ENCODE results near the gene RAB27A. TPM values are rescaled to one million over a fixed set of nuclear protein-coding genes. Genes with fewer than 3 reads are reported as not detected.
"Not testable (repeated sequence)": the region's sequence is repeated elsewhere in the genome, so short reads cannot be mapped to it uniquely, and the experiment has no call there.

Gene RAB27A
- total and polyA plus RNA-seq, 2 donors from 2014 or later = 10.1 to 45.8 TPM

- intact Hi-C loops (cut with DNase I) = no loop called here
- DNase-seq (peak in 1 of 5 donors; percentile 22), FAIRE-seq (no peak)
- no peak overlapping the region for H3K9ac ChIP-seq (ENCODE audit: low read length in 3 of 3)
- H3K9me3 ChIP-seq (ENCODE audit: control insufficient read depth in 2 of 3, insufficient read depth in 1 of 3, low read length in 3 of 3) = no peaks in the 10 kb centered on the region
- no peaks in the 10 kb centered on the region for H3K36me3 ChIP-seq (ENCODE audit: control insufficient read depth in 2 of 3, insufficient read depth in 3 of 3, low read length in 3 of 3)
- H3K27ac ChIP-seq (ENCODE audit: low read depth in 2 of 2, low read length in 2 of 2) = no peak overlapping the region
- TF ChIP-seq, protein P1, sequence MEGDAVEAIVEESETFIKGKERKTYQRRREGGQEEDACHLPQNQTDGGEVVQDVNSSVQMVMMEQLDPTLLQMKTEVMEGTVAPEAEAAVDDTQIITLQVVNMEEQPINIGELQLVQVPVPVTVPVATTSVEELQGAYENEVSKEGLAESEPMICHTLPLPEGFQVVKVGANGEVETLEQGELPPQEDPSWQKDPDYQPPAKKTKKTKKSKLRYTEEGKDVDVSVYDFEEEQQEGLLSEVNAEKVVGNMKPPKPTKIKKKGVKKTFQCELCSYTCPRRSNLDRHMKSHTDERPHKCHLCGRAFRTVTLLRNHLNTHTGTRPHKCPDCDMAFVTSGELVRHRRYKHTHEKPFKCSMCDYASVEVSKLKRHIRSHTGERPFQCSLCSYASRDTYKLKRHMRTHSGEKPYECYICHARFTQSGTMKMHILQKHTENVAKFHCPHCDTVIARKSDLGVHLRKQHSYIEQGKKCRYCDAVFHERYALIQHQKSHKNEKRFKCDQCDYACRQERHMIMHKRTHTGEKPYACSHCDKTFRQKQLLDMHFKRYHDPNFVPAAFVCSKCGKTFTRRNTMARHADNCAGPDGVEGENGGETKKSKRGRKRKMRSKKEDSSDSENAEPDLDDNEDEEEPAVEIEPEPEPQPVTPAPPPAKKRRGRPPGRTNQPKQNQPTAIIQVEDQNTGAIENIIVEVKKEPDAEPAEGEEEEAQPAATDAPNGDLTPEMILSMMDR (IDR thresholded peaks at IDR 0.05; ENCODE audit: borderline replicate concordance, extremely low read depth, insufficient read depth) = no peak
- no peaks in the 10 kb centered on the region for H3K27me3 ChIP-seq (ENCODE audit: control insufficient read depth, insufficient read depth, low read length)
- no peaks in the 10 kb centered on the region for H3K4me1 ChIP-seq (ENCODE audit: control insufficient read depth in 2 of 3, insufficient read depth in 2 of 3, low read depth in 1 of 3, low read length in 3 of 3)
- peak overlapping the region in 1 of 3 donors; percentile 32 for H3K4me3 ChIP-seq (ENCODE audit: low read length in 3 of 3)
Measured at GRCh38 chr15:55254916-55255679, 34.5 kb downstream of the RAB27A start.

- no peak for DNase-seq
- Histone ChIP-seq H3K36me3 (ENCODE audit: control insufficient read depth in 2 of 3, insufficient read depth in 3 of 3, low read length in 3 of 3) (no peaks in the 10 kb centered on the region), H3K9me3 (ENCODE audit: control insufficient read depth in 2 of 3, insufficient read depth in 1 of 3, low read length in 3 of 3) (no peaks in the 10 kb centered on the region), H3K4me1 (ENCODE audit: control insufficient read depth in 2 of 3, insufficient read depth in 2 of 3, low read depth in 1 of 3, low read length in 3 of 3) (no peaks in the 10 kb centered on the region), H3K27me3 (ENCODE audit: control insufficient read depth, insufficient read depth, low read length) (no peaks in the 10 kb centered on the region), H3K27ac (ENCODE audit: low read depth in 2 of 2, low read length in 2 of 2) (no peak overlapping the region), H3K4me3 (ENCODE audit: low read length in 3 of 3) (no peak overlapping the region), H3K9ac (ENCODE audit: low read length in 3 of 3) (no peak overlapping the region)
- TF ChIP-seq, protein P1 (IDR thresholded peaks at IDR 0.05; ENCODE audit: borderline replicate concordance, extremely low read depth, insufficient read depth) = no peak
- intact Hi-C loops (cut with DNase I) = no loop called here
- no peak for FAIRE-seq
Measured at GRCh38 chr15:55253580-55253979, 36.0 kb downstream of the RAB27A start.

DNA sequence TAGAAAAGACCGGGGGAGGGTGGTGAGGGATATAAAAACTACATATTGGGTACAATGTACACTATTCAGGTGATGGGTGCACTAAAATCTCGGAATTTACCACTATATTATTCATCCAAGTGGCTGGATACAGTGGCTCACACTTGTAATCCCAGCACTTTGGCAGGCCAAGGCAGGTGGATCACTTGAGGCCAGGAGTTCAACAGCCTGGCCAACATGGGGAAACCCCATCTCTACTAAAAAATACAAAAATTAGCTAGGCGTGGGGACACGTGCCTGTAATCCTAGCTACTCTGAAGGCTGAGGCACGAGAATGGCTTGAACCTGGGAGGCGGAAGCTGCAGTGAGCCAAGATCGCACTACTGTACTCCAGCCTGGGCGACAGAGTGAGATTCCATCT lies 37.4 kb downstream of the RAB27A start:
- H3K27ac ChIP-seq (ENCODE audit: low read depth in 2 of 2, low read length in 2 of 2); H3K9ac ChIP-seq (ENCODE audit: low read length in 3 of 3); H3K4me1 ChIP-seq (ENCODE audit: control insufficient read depth in 2 of 3, insufficient read depth in 2 of 3, low read depth in 1 of 3, low read length in 3 of 3); H3K4me3 ChIP-seq (ENCODE audit: low read length in 3 of 3); DNase-seq; intact Hi-C loops (cut with DNase I); FAIRE-seq; H3K27me3 ChIP-seq (ENCODE audit: control insufficient read depth, insufficient read depth, low read length); H3K9me3 ChIP-seq (ENCODE audit: control insufficient read depth in 2 of 3, insufficient read depth in 1 of 3, low read length in 3 of 3); H3K36me3 ChIP-seq (ENCODE audit: control insufficient read depth in 2 of 3, insufficient read depth in 3 of 3, low read length in 3 of 3): not testable (repeated sequence)

GRCh38 chr15:55250941-55251340 lies 38.7 kb downstream of the RAB27A start:
- FAIRE-seq (no peak), DNase-seq (no peak)
- no peaks in the 10 kb centered on the region for H3K9me3 ChIP-seq (ENCODE audit: control insufficient read depth in 2 of 3, insufficient read depth in 1 of 3, low read length in 3 of 3)
- no peak overlapping the region for H3K4me3 ChIP-seq (ENCODE audit: low read length in 3 of 3)
- no peak overlapping the region for H3K9ac ChIP-seq (ENCODE audit: low read length in 3 of 3)
- H3K27ac ChIP-seq (ENCODE audit: low read depth in 2 of 2, low read length in 2 of 2) = no peak overlapping the region
- H3K27me3 ChIP-seq (ENCODE audit: control insufficient read depth, insufficient read depth, low read length) = no peaks in the 10 kb centered on the region
- no peaks in the 10 kb centered on the region for H3K36me3 ChIP-seq (ENCODE audit: control insufficient read depth in 2 of 3, insufficient read depth in 3 of 3, low read length in 3 of 3)
- H3K4me1 ChIP-seq (ENCODE audit: control insufficient read depth in 2 of 3, insufficient read depth in 2 of 3, low read depth in 1 of 3, low read length in 3 of 3) = no peaks in the 10 kb centered on the region
- intact Hi-C loops (cut with DNase I) = no loop called here
- TF ChIP-seq, protein P1 (IDR thresholded peaks at IDR 0.05; ENCODE audit: borderline replicate concordance, extremely low read depth, insufficient read depth) = no peak
